Measurements from ENCODE around the gene ZC3H12D. TPM values are rescaled to one million over a fixed set of nuclear protein-coding genes. Genes with fewer than 3 reads are reported as not detected.
A peak's percentile ranks its signal among the peaks of the same experiment; 100 is the strongest.

ZC3H12D gene
- total RNA-seq (2021; fragmentation: NEBNext Ultra II Directional; extraction: Animal tissue kit (Norgen Biotek cat#: 25700)) = 0.07 and 0.08 TPM in 2 replicates
- polyA plus RNA-seq (2011; rRNA removed) = 0.05 TPM in 2 replicates
- polyA plus RNA-seq (2011; cell fraction: cytosol; rRNA removed) = 0.13 TPM
- polyA plus RNA-seq (2011; cell fraction: nucleus; rRNA removed) = 0.20 TPM
- polyA plus RNA-seq (2012, experiment 1 of 2) = 0.03 to 0.09 TPM in 2 of 4 replicates, not detected in the others
- polyA plus RNA-seq (2012, experiment 2 of 2) = not detected
- polyA plus RNA-seq (2013, experiment 1 of 2) = 0.10 TPM
- polyA plus RNA-seq (2013, experiment 2 of 2) = 0.04 TPM
- polyA minus RNA-seq (2011; rRNA and poly(A)+ RNA removed) = 0.05 and 0.09 TPM in 2 replicates
- not detected for polyA minus RNA-seq (2011; cell fraction: cytosol; rRNA and poly(A)+ RNA removed)
- 0.20 TPM for polyA minus RNA-seq (2011; cell fraction: nucleus; rRNA and poly(A)+ RNA removed)
- long read RNA-seq, experiment 1 = 0 reads
- long read RNA-seq, experiment 2 = 0 reads

DNA sequence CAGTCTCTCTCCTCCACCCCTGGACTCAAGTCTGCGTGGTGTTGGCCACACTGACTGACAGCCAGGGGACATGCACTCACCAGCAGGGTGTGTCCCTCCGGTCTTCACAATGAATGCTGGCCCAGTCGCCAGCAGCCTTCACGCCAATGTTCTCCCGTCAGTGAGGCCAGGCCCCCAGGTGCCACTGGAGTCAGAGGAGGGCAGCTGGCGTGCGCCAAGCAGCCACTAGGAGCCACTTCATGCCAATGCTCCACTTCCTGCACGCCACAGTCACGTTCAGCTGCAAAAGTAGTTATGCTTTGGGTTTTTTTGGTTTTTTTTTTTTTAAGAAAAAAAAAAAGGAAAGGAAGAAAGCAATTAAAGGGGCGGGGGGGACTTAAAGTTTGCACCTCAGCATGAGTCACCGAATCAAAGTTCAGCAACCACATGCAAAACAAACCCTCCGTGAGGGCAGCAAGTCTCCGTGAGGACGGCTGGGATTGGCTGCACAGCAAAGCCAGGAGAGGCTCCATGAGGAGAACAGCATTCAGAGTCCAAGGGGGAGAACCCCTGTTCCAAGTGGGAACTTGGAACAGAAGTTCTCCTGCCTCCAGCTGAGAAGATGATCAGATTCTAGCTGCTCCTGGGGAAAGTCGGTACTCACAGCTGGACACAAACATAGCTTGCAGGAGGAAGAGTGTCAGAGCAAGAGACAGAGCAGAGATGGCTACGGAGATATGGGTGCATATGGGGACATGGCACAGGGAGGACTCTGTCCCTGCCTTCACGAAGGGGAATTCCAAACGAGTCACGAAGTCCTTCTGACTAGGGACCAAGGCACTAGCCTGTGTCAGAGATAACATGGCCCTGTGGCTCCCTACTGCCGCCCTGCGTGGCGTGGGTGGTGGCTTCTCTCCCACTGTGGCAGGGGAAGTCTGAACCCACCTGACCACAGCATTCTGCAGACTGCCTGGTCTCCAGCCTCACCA, at the start of gene ZC3H12D:
Gene ZC3H12D, minus strand, starts transcription at position 282 of the 968 bp plus-strand sequence. CDS start 10,471 bp downstream, outside the sequence.
- no peaks in the 10 kb centered on the region for H3K36me3 ChIP-seq (ENCODE audit: control insufficient read depth in 2 of 4, insufficient read depth in 4 of 4, low read length in 3 of 4)
- no peaks in the 10 kb centered on the region for H3K79me1 ChIP-seq (ENCODE audit: low read depth, low read length)
- H3K79me2 ChIP-seq (ENCODE audit: control insufficient read depth in 1 of 2, insufficient read depth in 2 of 2, low read length in 2 of 2) = no peaks in the 10 kb centered on the region
- no peak within 1 kb of the TSS for H3K14ac ChIP-seq (ENCODE audit: insufficient read length)
- no peak within 1 kb of the TSS for H2AK5ac ChIP-seq (ENCODE audit: low read depth, low read length)
- H2BK12ac ChIP-seq (ENCODE audit: low read depth, low read length) = no peak within 1 kb of the TSS
- no peak within 1 kb of the TSS for H2BK120ac ChIP-seq (replicated peaks; ENCODE audit: low read depth, low read length)
- no peak within 1 kb of the TSS for H2BK20ac ChIP-seq (ENCODE audit: low read length)
- H4K8ac ChIP-seq (ENCODE audit: extremely low read depth, insufficient read depth, low read length) = no peak within 1 kb of the TSS
- DNase-seq (ENCODE audit: low read depth in 1 of 2, low spot score in 2 of 2) (no peak), FAIRE-seq (no peak)
- TF ChIP-seq TAF7 (optimal IDR thresholded peaks at IDR 0.05; ENCODE audit: borderline replicate concordance, low read depth, low read length) = no peak
- TF ChIP-seq, protein P1, sequence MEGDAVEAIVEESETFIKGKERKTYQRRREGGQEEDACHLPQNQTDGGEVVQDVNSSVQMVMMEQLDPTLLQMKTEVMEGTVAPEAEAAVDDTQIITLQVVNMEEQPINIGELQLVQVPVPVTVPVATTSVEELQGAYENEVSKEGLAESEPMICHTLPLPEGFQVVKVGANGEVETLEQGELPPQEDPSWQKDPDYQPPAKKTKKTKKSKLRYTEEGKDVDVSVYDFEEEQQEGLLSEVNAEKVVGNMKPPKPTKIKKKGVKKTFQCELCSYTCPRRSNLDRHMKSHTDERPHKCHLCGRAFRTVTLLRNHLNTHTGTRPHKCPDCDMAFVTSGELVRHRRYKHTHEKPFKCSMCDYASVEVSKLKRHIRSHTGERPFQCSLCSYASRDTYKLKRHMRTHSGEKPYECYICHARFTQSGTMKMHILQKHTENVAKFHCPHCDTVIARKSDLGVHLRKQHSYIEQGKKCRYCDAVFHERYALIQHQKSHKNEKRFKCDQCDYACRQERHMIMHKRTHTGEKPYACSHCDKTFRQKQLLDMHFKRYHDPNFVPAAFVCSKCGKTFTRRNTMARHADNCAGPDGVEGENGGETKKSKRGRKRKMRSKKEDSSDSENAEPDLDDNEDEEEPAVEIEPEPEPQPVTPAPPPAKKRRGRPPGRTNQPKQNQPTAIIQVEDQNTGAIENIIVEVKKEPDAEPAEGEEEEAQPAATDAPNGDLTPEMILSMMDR (IDR thresholded peaks at IDR 0.05; ENCODE audit: control extremely low read depth in 1 of 3, insufficient read depth in 1 of 3, low read depth in 1 of 3, low read length in 3 of 3) = peak in 1 of 3 experiments; percentile 10; a peak in 1 of 4 replicates
- H3K9me3 ChIP-seq (ENCODE audit: insufficient read depth in 2 of 2, low read depth in 1 of 2, low read length in 1 of 2) = no peaks in the 10 kb centered on the region
- no peak within 1 kb of the TSS for H3K4me3 ChIP-seq (ENCODE audit: extremely low read depth in 1 of 4, insufficient read depth in 2 of 4, low read depth in 3 of 4, low read length in 4 of 4)
- H3K23me2 ChIP-seq (ENCODE audit: low read depth, low read length) = no peaks in the 10 kb centered on the region
- H3K27me3 ChIP-seq (replicated peaks in 1 of 4; ENCODE audit: control insufficient read depth in 3 of 4, extremely low read depth in 1 of 4, insufficient read depth in 3 of 4, low read length in 3 of 4) = no peaks in the 10 kb centered on the region
- peaks cover 0 to 4% (median under 1%) of the 10 kb centered on the region in 4 experiments; a peak in 2 of 7 replicates for H3K4me1 ChIP-seq (replicated peaks in 1 of 4; ENCODE audit: control insufficient read depth in 3 of 4, insufficient read depth in 4 of 4, low read length in 3 of 4)
- ChIA-PET CTCF (ENCODE audit: partially characterized antibody) (interaction anchor here (0.6 to 1.6 kb wide), 4 partner anchors 8 to 397 kb away, joined by 3 to 4 read pairs (median 3); no protein-coding TSS in a partner anchor), POLR2A (ENCODE audit: partially characterized antibody) (no interaction called here)
- H2BK5ac ChIP-seq (ENCODE audit: low read depth, low read length) = no peak within 1 kb of the TSS
- H3K9ac ChIP-seq (replicated peaks in 1 of 4; ENCODE audit: extremely low read depth in 1 of 4, low read depth in 3 of 4, low read length in 3 of 4) = no peak within 1 kb of the TSS
- H2AFZ ChIP-seq (ENCODE audit: low read length) = 0 out of 2 replicates have a peak within 1 kb of the TSS, but pooled peaks have one; percentile 0
- H3K18ac ChIP-seq (ENCODE audit: extremely low read depth, low read length) = no peak within 1 kb of the TSS
- no peak within 1 kb of the TSS for H3K27ac ChIP-seq (ENCODE audit: low read depth, low read length)
- no peak within 1 kb of the TSS for H3K4me2 ChIP-seq (ENCODE audit: insufficient read depth in 1 of 2, low read depth in 2 of 2, low read length in 2 of 2)
- H3K4ac ChIP-seq (replicated peaks; ENCODE audit: insufficient read length, low read depth, low read length) = no peak within 1 kb of the TSS
- no peak within 1 kb of the TSS for H2BK15ac ChIP-seq (ENCODE audit: low read length)
- H4K91ac ChIP-seq (replicated peaks; ENCODE audit: insufficient read length, low read length) = no peak within 1 kb of the TSS
- H3K23ac ChIP-seq (ENCODE audit: insufficient read length) = no peak within 1 kb of the TSS
- no peaks in the 10 kb centered on the region for H4K20me1 ChIP-seq (replicated peaks in 1 of 2; ENCODE audit: control insufficient read depth in 1 of 2, insufficient read depth in 2 of 2, low read length in 2 of 2)
- WGBS, 2 experiments (ENCODE audit: extremely low coverage in 1 of 2, insufficient coverage in 1 of 2, insufficient read length in 1 of 2, insufficient replicate concordance in 2 of 2, low coverage in 1 of 2, low lambda C conversion rate in 2 of 2, missing lambda C conversion rate in 1 of 2) = 85% methylated on average over 22 of the region's 22 CpGs; no CpG with 5 or more reads in 1 of the 2 experiments
- no peak within 1 kb of the TSS for H4K5ac ChIP-seq (ENCODE audit: insufficient read length, low read depth, low read length)
- no peak within 1 kb of the TSS for H3K56ac ChIP-seq (replicated peaks; ENCODE audit: insufficient read length, low read depth, low read length)
